ENCODE data around the gene ELOB. TPM values are rescaled to one million over a fixed set of nuclear protein-coding genes. Genes with fewer than 3 reads are reported as not detected.

The ELOB gene
- polyA plus RNA-seq, 1 of the 3 experiments (the other 2 are of a cell fraction) = 329 TPM

DNA sequence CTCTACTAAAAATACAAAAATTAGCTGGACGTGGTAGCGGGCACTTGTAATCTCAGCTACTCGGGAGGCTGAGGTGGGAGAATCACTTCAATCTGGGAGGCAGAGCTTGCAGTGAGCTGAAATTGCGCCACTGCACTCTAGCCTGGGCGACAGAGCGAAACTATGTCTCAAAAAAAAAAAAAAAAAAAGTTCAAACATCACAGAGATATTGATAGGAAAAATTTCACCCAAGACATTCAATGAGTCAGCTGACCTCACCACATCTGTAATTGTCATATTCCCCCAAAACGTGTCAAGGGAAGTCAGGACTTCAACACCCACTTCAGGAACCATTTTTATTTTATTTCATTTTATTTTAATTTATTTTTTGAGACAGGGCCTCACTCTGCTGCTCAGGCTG, 49.0 kb downstream of the ELOB start:
- DNase-seq = no peak
- no peak overlapping the region for H2AFZ ChIP-seq (ENCODE audit: low read depth)
- H3K36me3 ChIP-seq (replicated peaks in 1 of 2; ENCODE audit: control insufficient read depth in 1 of 2, insufficient read depth in 2 of 2, low read length in 1 of 2) = no peaks in the 10 kb centered on the region
- no peaks in the 10 kb centered on the region for H4K20me1 ChIP-seq (ENCODE audit: insufficient read depth)
- no peak overlapping the region for H3K4me3 ChIP-seq (ENCODE audit: low read depth in 2 of 2, low read length in 1 of 2)
- H3K4me2 ChIP-seq = no peak overlapping the region
- WGBS (ENCODE audit: low lambda C conversion rate) = 93% methylated on average over 7 of the region's 7 CpGs
- TF ChIP-seq POLR2AphosphoS5 (IDR thresholded peaks at IDR 0.05; ENCODE audit: low read depth, low read length) = no peak
- TF ChIP-seq GATA2 (CRISPR knock-in tag; IDR thresholded peaks at IDR 0.05) = no peak
- TF ChIP-seq, protein P1, sequence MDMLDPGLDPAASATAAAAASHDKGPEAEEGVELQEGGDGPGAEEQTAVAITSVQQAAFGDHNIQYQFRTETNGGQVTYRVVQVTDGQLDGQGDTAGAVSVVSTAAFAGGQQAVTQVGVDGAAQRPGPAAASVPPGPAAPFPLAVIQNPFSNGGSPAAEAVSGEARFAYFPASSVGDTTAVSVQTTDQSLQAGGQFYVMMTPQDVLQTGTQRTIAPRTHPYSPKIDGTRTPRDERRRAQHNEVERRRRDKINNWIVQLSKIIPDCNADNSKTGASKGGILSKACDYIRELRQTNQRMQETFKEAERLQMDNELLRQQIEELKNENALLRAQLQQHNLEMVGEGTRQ (IDR thresholded peaks at IDR 0.05; ENCODE audit: borderline replicate concordance, low read depth, low read length) = no peak
- TF ChIP-seq CHD2 (IDR thresholded peaks at IDR 0.05; ENCODE audit: low read length, partially characterized antibody) = no peak
- no peak for TF ChIP-seq MEF2A (IDR thresholded peaks at IDR 0.05; ENCODE audit: borderline replicate concordance, low read depth)
- TF ChIP-seq, protein P2, sequence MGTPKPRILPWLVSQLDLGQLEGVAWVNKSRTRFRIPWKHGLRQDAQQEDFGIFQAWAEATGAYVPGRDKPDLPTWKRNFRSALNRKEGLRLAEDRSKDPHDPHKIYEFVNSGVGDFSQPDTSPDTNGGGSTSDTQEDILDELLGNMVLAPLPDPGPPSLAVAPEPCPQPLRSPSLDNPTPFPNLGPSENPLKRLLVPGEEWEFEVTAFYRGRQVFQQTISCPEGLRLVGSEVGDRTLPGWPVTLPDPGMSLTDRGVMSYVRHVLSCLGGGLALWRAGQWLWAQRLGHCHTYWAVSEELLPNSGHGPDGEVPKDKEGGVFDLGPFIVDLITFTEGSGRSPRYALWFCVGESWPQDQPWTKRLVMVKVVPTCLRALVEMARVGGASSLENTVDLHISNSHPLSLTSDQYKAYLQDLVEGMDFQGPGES (IDR thresholded peaks at IDR 0.05; ENCODE audit: low read depth, low read length) = no peak
- no peak for TF ChIP-seq FOXM1 (IDR thresholded peaks at IDR 0.05; ENCODE audit: low read depth)
- no peak for TF ChIP-seq GABPA (IDR thresholded peaks at IDR 0.05; ENCODE audit: low read depth)
- TF ChIP-seq EP300 (IDR thresholded peaks at IDR 0.05; ENCODE audit: borderline replicate concordance in 1 of 2, low read depth in 1 of 2, low read length in 1 of 2) = no peak
- no peaks in the 10 kb centered on the region for H3K9me2 ChIP-seq
- no peaks in the 10 kb centered on the region for H3K4me1 ChIP-seq (ENCODE audit: control insufficient read depth in 1 of 2, insufficient read depth in 2 of 2, low read depth in 1 of 2, low read length in 1 of 2)
- POLR2A ChIA-PET = no interaction called here
- peaks cover 2% of the 10 kb centered on the region for H3F3A ChIP-seq (replicated peaks; ENCODE audit: insufficient read depth)
- CTCF ChIA-PET = interaction anchor here (1.5 kb wide), 1 partner anchor 140 kb away, joined by 3 read pairs; no protein-coding TSS in a partner anchor
- H3K9ac ChIP-seq = no peak overlapping the region
- H3K9me3 ChIP-seq = no peaks in the 10 kb centered on the region
- no peak overlapping the region for H3K27ac ChIP-seq (ENCODE audit: low read depth in 2 of 2, low read length in 1 of 2)
- H3K27me3 ChIP-seq (ENCODE audit: insufficient read depth) = no peaks in the 10 kb centered on the region
- H3K79me2 ChIP-seq (ENCODE audit: insufficient read depth) = no peaks in the 10 kb centered on the region

DNA sequence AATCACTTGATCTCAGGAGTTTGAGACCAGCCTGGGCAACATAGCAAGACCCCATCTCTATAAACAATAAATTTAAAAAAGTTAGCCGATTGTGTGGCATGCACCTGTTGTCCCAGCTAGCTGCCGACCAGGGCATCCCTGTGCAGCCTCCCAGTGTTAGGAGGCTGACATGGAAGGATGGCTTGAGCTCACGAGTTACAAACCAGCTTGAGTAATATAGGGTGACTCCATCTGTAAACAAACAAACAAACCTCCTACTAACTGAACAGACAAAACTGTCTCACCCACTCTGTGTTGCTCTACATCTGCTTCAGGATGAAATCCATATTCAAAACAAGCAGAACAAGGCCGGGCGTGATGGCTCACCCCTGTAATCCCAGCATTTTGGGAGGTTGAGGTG, 50.2 kb downstream of the ELOB start:
- Histone ChIP-seq H3K79me2 (ENCODE audit: insufficient read depth) (no peaks in the 10 kb centered on the region), H3K27ac (ENCODE audit: low read depth in 2 of 2, low read length in 1 of 2) (no peak overlapping the region), H3K36me3 (replicated peaks in 1 of 2; ENCODE audit: control insufficient read depth in 1 of 2, insufficient read depth in 2 of 2, low read length in 1 of 2) (no peaks in the 10 kb centered on the region), H3F3A (replicated peaks; ENCODE audit: insufficient read depth) (peaks cover 2% of the 10 kb centered on the region), H3K4me3 (ENCODE audit: low read depth in 2 of 2, low read length in 1 of 2) (no peak overlapping the region), H3K27me3 (ENCODE audit: insufficient read depth) (no peaks in the 10 kb centered on the region), H2AFZ (ENCODE audit: low read depth) (no peak overlapping the region), H4K20me1 (ENCODE audit: insufficient read depth) (no peaks in the 10 kb centered on the region), H3K4me2 (no peak overlapping the region), H3K4me1 (ENCODE audit: control insufficient read depth in 1 of 2, insufficient read depth in 2 of 2, low read depth in 1 of 2, low read length in 1 of 2) (no peaks in the 10 kb centered on the region), H3K9me2 (no peaks in the 10 kb centered on the region), H3K9ac (no peak overlapping the region), H3K9me3 (no peaks in the 10 kb centered on the region)
- ChIA-PET CTCF (interaction anchor here (1.5 kb wide), 1 partner anchor 141 kb away, joined by 3 read pairs; no protein-coding TSS in a partner anchor), POLR2A (no interaction called here)
- TF ChIP-seq MXI1 (IDR thresholded peaks at IDR 0.05; ENCODE audit: low read depth, low read length) (no peak), PBX3 (IDR thresholded peaks at IDR 0.05) (no peak), RCOR1 (IDR thresholded peaks at IDR 0.05; ENCODE audit: low read length) (no peak), CTCF (IDR thresholded peaks at IDR 0.05) (no peak), EP300 (IDR thresholded peaks at IDR 0.05; ENCODE audit: borderline replicate concordance in 1 of 2, low read depth in 1 of 2, low read length in 1 of 2) (no peak), RAD21 (IDR thresholded peaks at IDR 0.05; ENCODE audit: low read length) (no peak), FOXM1 (IDR thresholded peaks at IDR 0.05; ENCODE audit: low read depth) (no peak)
- TF ChIP-seq, protein P1 (IDR thresholded peaks at IDR 0.05; ENCODE audit: borderline replicate concordance, low read depth, low read length) = no peak
- DNase-seq = no peak
- WGBS (ENCODE audit: low lambda C conversion rate) = 75% methylated on average over 5 of the region's 5 CpGs

Data from SK-N-SH (cell line).